Activated CD4-positive, alpha-beta T cell treated with anti-CD3 and anti-CD28 coated beads, Interleukin-2, Interleukin-4, amounts not matched to agents 100 ng/mL and 50 ng/mL, durations not matched to agents 16 hours and 8 hours (primary cell): ENCODE measurements around the gene TRIM69.
"Not testable (repeated sequence)": the region's sequence is repeated elsewhere in the genome, so short reads cannot be mapped to it uniquely, and the experiment has no call there.

Experiments
- DNase-seq: peaks from one replicate; pipeline ENCODE4 v3.0.0-alpha.2; 2020; ENCODE audit warnings: low spot score

The TRIM69 gene

GRCh38 chr15:44716983-44717602, 19.2 kb upstream of the TRIM69 start:
- no peak for DNase-seq

DNA sequence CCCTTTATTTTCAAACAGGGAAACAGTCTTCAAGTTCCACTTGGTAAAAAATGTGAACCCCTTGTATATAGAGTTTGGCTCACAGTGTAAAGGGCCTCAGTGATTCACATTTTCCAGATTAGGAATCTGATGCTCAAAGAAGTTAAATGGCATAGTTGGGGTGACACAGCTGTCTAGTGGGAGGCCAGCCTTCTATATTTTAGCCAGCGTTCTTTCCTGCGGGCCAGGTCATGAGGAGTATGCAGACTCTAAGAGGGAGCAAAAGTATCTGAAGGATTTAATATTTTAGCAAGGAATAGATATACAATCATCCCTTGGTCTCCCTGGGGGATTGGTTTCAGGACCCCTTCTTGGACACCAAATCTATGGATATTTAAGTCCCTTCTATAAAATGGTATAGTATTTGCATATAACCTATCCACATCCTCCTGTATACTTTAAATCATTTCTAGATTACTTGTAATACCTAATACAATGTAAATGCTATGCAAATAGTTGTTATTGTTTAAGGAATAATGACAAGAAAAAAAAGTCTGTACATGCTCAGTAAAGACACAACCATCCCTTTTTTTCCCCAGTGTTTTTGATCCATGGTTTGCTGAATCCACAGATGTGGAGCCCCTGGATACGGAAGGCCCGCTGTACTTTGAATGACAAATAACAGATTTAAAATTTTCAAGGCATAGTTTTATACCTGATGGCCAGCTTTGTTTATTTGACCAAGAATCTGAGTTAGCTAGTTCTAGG, 18.0 kb upstream of the TRIM69 start:
- no peak for DNase-seq

DNA sequence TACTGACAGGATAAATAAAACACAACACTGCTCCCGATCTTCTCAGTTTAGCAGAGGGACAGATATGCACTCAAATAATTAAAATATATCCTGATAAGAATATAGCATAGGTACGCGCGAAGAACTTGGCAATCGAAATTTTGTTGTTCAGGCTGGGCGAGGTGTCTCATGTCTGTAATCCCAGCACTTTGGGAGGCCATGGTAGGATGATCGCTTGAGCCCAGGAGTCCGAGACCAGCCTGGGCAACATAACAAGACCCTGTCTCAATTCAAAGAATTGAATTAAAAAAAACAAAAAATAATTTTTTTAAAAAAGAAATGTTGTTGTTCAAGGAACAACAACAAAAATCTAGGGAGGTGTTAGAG, 17.4 kb upstream of the TRIM69 start:
- no peak for DNase-seq

GRCh38 chr15:44719293-44719999, 16.9 kb upstream of the TRIM69 start:
- DNase-seq, result peak; percentile 86

DNA sequence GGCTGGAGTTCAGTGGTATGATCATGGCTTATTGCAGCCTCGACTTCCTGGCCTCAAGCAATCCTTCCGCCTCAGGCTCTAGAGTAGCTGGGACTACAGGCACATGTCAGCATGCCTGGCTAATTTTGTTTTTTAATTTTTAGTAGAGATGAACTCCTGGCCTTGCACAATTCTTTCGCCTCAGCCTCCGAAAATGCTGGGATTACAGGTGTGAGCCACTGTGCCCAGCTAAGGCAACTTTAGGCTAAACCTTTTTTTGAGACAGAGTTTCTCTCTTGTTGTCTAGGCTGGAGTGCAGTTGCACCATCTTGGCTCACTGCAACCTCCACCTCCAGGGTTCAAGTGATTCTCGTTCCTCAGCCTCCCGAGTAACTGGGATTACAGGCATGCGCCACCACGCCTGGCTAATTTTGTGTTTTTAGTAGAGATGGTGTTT, 16.3 kb upstream of the TRIM69 start:
- DNase-seq, result not testable (repeated sequence)

DNA sequence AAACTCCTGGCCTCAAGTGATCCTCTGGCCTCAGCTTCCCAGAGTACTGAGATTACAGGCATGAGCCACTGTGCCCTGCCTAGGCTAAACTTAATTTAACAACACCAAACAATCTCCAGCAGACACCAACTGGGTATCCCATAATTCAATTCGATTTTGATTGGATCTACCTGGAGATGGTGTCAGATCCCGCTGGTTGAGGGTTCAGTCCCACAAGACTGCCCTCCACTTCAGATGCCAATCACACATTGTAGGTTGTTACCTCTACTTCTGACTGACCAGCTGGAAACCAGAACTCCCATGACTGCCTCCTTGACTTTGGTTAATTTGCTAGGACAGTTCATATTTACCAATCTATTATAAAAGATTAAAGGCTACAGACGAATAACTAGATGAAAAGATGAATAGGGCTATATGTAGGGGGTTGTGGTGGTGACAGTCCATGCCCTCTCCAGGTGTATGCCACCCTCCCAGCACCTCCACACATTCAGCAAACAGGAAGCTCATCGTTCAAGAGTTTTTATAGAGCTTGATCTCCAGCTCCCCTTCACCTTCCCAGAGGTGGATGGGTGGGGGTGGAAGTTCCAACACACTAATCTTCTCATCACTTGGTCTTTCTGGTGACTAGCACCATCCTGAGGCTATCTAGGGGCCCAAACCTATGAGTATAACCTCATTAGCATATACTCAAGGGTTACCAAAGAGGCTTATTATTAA, 15.7 kb upstream of the TRIM69 start:
- DNase-seq, result no peak

GRCh38 chr15:44722011-44722410, 14.3 kb upstream of the TRIM69 start:
- peak; percentile 48 for DNase-seq

- peak; percentile 40 for DNase-seq
Observed at GRCh38 chr15:44726136-44726535, 10.2 kb upstream of the TRIM69 start.

DNA sequence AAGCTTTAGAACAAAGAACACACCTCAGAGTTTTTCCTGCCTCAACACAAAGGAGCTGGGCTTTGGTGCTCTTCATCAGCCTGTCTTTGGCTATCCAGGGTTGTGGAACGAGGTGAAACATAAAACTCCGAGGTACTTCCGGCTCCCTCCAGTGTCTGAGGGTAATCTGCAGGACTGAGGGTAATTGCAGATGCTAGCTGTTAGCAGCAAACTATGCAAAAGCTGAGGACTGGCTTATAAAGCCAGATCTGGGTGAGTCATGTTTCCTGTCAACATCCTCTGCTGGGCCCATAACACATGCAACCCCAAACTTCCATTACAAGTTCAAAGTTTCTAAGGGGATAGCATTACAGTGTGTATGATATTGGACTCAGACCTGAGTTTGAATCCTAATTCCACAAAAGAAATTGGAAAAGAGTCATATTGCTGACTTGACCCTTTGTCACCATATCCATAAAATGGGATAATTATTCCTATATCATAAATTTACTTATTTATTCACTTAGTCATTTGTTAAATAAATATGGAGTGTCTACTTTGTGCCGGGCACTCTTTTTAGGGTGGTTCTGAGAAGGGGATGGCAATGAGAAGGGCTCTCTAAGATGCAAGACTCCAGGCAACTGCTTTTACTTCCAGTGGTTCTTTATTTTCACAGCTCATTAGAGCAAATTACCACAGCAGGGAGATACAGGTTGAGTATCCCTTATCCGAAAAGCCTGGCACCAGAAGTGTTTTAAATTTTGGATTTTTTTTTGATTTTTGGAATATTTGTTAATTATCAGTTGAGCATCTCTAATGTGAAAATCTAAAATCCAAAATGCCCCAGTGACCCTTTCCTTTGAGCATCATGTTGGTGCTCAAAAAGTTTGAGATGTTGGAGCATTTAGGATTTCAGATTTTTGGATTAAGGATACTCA, 9.5 kb upstream of the TRIM69 start:
- DNase-seq, result peak; percentile 94

- DNase-seq, result peak; percentile 42
Observed at GRCh38 chr15:44727485-44728231, 8.7 kb upstream of the TRIM69 start.

DNA sequence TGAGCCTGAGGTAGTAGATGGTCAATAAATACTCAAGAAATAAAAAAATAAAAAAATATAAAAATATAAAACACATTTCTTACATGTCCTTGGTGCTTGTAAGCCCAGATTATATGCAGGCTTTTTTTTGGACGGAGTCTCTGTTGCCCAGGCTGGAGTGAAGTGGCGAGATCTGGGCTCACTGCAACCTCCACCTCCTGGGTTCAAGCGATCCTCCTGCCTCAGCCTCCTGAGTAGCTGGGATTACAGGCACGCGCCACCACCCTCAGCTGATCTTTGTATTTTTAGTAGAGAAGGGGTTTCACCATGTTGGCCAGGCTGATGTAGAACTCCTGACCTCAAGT, 8.1 kb upstream of the TRIM69 start:
- DNase-seq, result not testable (repeated sequence)

GRCh38 chr15:44728576-44729407, 7.5 kb upstream of the TRIM69 start:
- DNase-seq, result peak; percentile 99

DNA sequence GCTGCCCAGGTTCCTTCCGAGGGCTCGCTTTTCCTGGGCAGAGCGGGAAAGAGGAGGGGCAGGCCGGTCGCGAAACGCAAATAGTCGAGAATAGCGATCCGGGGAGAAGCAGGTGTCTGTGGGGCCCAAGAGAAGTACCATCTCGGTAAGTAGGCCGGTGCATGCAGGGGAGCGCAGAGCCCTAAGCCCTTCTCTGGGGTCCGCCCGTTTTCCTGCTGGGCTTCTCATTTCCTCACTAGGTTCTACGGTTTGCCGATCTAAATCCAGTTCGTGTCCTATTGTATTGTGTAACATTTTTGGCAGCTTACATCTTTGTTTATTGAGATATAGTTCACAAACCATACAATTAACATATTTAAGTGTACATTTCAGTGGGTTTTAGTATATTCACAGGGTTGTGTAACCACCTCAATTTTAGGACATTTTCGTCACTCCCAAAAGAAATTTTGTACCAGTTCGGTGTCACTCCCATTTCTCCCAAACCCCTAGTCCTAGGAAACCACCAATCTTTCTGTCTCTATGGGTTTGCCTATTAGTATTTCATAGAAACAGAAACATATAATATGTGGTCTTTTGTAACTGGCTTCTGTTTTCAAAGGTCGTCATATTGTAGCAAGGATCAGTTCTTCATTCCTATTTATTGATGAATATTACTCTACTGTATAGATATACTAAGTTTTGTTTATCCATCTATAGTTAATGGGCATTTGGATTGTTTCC, 6.8 kb upstream of the TRIM69 start:
- peak; percentile 49 for DNase-seq

GRCh38 chr15:44734839-44735481, 1.4 kb upstream of the TRIM69 start:
- DNase-seq, result no peak

GRCh38 chr15:44735482-44736180, 697 bp upstream of the TRIM69 start:
- DNase-seq, result peak; percentile 63

GRCh38 chr15:44738340-44738984, 2.1 kb downstream of the TRIM69 start:
- no peak for DNase-seq

DNA sequence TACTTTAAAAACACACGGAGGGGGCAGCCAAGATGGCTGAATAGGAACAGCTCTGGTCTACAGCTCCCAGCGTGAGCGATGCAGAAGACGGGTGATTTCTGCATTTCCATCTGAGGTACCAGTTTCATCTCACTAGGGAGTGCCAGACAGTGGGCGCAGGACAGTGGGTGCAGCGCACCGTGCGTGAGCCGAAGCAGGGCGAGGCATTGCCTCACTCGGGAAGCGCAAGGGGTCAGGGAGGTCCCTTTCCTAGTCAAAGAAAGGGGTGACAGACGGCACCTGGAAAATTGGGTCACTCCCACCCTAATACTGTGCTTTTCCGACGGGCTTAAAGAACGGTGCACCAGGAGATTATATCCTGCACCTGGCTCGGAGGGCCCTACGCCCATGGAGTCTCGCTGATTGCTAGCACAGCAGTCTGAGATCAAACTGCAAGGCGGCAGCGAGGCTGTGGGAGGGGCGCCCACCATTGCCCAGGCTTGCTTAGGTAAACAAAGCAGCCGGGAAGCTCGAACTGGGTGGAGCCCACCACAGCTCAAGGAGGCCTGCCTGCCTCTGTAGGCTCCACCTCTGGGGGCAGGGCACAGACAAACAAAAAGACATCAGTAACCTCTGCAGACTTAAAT, 3.0 kb downstream of the TRIM69 start:
- DNase-seq, result not testable (repeated sequence)
